Nucleus accumbens (tissue), 56 donors: ENCODE results near the gene DCUN1D2.

ENCODE experiments used
- DNase-seq, 56 donors: peaks; one replicate each; lab custom pipeline; 2025; lab: John Stamatoyannopoulos, UW

Gene DCUN1D2

DNA sequence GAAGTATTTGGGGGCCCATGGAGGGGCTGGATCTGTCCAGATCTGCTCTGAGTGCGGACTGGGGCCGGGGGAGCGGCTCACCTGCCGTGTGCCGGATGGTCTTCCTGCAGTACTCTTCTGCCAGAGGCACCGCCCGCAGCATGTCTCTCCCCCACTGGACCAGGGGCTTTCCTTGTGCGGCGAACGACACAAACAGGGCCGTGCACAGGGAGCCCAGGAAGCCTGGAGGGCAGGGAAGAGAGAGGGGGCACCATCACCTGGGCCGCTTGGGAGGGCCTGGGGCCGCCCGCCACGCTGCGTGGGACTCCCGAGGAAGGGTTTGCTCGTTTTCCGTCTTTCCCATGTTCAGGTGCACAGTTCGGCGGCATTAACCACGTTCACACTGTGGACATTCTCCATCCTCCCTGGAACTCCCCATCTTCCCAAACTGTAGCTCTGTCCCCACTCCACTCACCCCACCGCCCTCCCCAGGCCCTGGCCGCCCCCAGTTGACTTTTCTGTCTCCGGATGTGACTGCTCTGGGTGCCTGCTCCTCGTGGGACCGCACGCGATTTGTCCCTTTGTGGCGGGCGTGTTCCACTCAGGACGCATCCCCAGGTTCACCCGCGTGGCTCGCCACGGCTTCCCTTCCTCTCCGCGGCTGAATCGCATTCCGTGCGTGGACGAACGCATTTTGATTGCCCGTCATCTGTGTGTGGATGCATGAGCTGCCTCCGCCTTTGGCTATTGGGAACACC, 61.5 kb downstream of the DCUN1D2 start:
- no peak for DNase-seq

GRCh38 chr13:113428469-113428865, 62.0 kb downstream of the DCUN1D2 start:
- DNase-seq = no peak

- DNase-seq = no peak
These were observed 62.7 kb downstream of the DCUN1D2 start for GRCh38 chr13:113427562-113428468.

- no peak for DNase-seq
These were observed 63.9 kb downstream of the DCUN1D2 start for GRCh38 chr13:113426591-113426986.

DNA sequence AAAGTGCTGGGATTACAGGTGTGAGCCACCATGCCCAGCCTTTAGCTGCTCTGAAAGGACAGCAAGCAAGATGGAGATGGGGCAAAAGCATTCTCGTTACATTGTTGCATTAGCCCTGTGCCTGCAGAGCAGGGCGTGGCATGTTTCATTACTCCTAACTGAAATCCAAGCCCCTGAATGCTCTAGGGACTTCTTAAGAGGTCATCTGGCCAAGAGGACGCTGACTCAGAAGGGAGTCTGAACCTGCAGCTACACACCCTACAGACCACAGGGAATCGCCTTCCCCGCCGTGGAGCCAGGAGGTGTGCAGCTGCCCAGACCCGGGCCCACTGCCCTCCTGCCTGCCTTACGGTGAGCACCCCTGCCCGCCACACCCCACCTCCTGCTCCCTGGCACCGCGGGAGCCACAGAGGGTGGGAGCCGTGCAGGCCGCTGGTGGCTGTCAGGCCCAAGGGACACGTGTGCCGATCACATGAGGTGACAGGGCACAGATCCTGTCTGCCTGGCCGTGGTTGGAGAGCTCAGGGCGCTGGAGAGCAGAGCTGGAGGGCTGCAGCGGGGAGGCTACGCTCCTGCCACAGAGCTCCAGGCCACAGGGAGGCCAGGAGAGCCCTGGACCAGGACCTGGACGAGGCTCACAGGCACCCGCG, 64.4 kb downstream of the DCUN1D2 start:
- DNase-seq = no peak

GRCh38 chr13:113423520-113424163, 66.9 kb downstream of the DCUN1D2 start:
- DNase-seq = no peak

DNA sequence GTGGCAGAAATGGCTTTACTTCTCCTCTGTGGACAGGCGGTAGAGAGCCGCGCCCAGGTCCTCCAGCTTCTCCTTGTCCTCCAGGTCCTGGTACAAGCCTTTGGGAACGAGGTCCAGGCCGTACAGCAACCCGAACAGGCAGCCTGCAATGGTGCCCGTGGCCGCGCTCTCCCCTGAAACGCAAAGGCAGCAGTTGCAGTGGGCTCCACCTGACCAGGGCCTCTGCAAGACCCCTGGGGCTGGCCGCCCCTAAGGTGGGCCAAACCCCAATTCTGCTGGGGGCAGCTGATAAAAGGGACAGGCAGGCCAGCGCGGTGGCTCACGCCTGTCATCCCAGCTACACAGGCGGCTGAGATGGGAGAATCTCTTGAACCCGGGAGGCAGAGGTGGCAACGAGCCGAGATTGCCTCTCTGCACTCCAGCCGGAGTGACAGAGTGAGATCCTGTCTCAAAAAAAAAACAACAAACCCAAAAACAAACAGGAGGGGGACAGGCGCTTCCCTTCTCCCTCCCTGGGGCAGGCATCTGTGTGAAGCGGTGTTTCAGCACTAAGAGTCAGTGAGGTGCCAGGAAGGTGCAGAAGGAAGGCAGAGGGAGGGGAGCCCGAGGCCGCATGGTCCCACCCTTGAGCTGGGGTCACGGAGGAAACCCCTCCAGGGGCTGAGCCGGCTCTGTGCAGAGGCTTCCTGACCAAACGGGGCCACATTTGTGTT, 67.5 kb downstream of the DCUN1D2 start:
- no peak for DNase-seq

DNA sequence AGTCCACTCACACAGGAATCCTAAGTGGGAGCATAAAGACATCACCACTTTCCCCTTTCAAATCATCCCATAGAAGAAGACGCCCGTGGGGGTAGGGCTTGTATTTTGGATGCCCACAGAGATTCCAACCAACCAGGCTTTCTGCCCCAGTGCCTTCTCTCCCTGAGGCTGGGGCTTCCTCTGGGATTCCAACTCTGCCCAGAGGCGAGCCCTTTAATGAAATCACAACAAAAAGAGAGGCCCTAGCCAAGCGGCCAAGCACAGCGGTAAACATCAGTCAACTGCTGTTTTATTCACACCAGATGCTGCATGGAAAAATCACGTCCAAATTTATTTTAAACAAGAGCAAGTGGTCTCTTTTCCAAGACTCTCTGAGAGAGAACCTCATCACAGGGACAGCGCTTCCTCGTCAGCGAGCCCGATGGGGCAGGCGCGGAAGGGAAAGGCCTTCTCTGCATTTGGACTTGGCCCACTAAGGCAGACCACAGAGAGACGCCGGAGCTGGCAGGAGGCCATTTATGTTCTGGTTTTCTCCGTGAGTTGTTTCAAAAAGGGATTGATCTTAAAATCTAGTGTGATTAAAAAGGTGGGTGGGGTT, 68.7 kb downstream of the DCUN1D2 start:
- DNase-seq = no peak

DNA sequence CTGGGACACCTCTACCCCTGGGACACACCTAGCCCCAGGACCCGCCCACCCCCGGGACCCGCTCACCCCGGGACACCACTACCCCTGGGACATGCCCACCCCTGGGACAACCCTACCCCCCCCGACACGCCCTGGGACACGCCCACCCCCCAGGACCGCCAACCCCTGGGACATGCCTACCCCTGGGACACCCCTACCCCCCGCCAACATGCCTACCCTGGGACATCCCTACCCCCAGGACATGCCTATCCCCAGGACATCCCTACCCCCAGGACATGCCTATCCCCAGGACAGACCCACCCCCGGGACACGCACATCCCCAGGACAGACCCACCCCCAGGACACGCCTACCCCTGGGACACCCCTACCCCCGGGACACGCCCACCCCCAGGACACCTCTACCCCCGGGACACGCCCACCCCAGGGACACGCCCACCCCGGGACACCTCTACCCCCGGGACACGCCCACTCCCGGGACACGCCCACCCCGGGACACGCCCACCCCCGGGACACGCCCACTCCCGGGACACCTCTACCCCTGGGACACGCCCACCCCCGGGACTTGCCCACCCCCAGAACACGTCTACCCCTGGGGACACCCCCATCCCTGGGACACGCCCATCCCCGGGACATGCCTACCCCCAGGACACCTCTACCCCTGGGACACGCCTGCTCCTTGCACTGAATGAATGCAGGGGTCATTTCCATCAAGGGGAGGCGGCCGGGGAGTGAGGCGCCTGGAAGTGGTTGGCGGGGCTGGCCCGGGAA, 69.5 kb downstream of the DCUN1D2 start:
- no peak for DNase-seq

DNA sequence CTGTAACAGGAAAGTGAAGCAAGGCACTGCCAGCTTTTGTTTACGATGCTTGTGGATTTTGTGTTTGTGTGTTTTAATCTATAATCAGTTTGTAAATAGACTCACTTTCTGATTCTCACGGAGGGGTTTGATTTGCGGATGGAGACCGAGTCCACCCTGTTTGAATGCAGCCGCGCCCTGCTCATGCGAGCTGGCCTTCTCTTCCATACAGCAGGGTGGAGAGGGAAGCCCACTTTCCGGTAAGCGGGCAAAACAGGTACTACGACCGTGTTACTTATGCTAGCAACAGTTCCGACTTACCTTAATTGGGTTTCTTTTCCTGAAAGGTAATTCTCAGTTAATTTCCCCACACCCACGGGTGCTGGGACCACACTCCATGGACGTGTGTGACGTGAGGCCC, 70.3 kb downstream of the DCUN1D2 start:
- no peak for DNase-seq

DNA sequence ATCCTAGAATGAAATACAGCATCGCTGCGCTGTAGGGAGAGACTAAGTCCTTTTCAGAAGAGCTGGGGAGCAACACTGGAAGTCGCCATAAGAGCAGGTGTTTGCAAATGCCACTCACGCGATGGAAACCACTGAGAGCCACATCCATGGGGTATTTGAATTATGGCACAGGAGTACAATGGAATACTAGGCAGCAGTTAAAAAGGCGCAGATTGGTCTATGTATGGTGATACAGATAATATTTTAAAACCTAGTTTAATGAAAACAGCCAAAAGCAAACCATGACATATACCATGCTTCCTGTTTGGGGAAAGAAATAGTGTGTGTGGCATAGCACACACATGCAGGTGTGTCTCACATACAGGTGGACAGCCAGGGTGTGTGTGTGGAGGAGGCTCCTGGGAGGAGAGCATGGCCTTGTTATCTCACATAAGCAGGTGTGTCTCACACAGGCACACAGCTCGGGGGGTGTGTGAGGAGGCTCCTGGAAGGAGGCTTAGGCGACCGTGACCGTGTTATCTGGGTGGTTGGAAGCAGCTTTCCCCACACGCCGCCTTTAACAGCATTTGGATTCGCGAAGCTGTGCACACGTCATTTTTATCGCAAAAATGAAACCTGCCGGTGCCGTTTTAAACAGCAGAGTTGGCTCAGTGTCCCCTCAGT, 70.8 kb downstream of the DCUN1D2 start:
- no peak for DNase-seq

DNA sequence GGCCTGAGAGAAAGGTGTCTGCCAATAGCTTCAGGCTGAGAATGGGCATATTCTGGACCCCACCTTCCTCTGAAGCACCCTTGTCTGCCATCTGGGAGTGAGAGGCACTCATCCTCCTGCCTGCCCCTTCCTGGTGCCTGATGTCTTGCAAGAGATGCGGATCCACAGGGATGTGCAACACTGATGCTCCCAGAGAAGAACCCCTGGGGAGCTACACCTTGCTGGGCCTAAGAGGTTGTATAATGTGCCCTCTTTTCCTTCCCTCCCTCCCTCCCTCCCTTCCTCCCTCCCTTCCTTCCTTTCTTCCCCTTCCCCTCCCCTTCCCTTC, 71.8 kb downstream of the DCUN1D2 start:
- no peak for DNase-seq

GRCh38 chr13:113417836-113418721, 72.4 kb downstream of the DCUN1D2 start:
- DNase-seq = no peak

DNA sequence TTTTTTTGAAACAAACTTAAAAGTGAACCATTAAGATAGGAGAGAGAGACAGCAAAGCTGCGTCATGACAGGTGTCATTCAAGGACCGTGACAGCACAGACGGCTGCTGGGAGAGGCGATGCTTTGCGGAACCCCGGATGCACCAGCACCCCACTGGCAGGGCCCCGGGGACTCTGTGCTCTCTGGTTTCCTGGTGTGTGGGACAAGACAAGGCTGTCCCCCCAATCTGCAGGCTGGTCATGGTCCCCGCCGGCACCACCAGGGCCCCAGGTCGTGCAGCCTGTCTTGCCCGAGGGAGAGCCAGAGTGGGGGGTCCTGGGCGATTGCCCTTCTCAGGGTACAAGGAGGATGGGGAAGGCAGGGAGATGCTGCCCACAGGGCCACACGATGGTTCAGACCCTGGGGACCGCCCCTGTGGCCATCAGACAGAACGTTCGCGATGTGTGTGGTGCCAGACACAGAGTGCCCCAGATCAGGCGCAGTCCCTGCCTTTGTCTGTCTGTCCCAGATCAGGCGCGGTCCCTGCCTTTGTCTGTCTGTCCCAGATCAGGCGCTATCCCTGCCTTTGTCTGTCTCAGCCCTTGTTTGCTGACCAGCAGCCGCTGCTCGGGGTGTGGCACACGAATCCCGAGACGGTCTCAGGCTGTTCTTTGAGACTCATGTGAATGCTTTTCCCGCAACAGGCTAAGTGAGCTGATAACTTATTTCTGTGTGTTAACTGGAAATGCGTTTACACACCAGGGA, 73.3 kb downstream of the DCUN1D2 start:
- no peak for DNase-seq

GRCh38 chr13:113415825-113416224, 74.7 kb downstream of the DCUN1D2 start:
- DNase-seq = no peak

GRCh38 chr13:113415032-113415431, 75.5 kb downstream of the DCUN1D2 start:
- DNase-seq = no peak

- no peak for DNase-seq
These were observed 76.2 kb downstream of the DCUN1D2 start for GRCh38 chr13:113414335-113414734.
